ENCODE measurements around the gene SCARF2. TPM values are rescaled to one million over a fixed set of nuclear protein-coding genes. Genes with fewer than 3 reads are reported as not detected.
"Not testable (repeated sequence)": the region's sequence is repeated elsewhere in the genome, so short reads cannot be mapped to it uniquely, and the experiment has no call there.

SCARF2 gene
- total RNA-seq, 1 donor, result 15.5 TPM

DNA sequence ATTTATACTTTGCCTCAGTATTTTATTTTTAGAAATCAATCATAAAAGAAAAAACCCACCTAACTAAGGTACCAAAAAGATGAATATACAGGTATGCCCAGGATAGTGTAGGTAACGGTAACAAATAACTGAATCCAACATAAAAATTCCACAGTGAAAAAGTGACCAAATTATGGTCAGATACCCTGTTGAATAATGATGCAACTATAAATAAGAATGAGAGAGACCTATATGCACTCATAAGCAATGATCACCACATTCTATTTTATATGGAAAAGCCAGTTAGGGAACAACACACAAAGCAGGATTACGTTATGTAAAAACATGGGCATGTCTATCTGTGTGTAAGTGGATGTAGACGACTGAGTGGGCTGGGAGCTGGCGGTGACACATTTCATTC lies 50.7 kb downstream of the SCARF2 start:
- no peak for DNase-seq (ENCODE audit: low read depth)
- TF ChIP-seq CTCF (IDR thresholded peaks at IDR 0.05; ENCODE audit: insufficient read depth, low read depth, low read length), result no peak

DNA sequence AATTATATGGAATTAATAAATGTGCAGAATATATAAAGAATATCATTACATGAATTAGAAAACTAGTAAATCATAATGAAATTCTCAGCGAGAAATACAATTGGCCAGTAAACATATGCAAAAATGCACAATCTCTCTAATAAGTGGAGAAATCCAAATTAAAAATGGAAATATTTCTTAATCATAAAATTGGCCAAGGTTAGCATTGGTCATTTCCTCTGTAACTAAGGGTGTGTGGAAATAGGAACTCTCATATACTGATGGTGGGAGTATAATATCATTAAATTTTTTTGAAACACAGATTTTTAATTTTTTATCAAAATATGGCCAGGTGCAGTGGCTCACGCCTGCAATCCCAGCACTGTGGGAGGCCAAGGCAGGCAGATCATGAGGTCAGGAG lies 51.3 kb downstream of the SCARF2 start:
- DNase-seq (ENCODE audit: low read depth), result no peak
- no peak for TF ChIP-seq CTCF (IDR thresholded peaks at IDR 0.05; ENCODE audit: insufficient read depth, low read depth, low read length)
- H3K4me3 ChIP-seq (ENCODE audit: low read depth, low read length), result no peak overlapping the region

More for the DNA sequence above, 50.7 kb downstream of the SCARF2 start:
- H3K4me3 ChIP-seq (ENCODE audit: low read depth, low read length), result no peak overlapping the region

DNA sequence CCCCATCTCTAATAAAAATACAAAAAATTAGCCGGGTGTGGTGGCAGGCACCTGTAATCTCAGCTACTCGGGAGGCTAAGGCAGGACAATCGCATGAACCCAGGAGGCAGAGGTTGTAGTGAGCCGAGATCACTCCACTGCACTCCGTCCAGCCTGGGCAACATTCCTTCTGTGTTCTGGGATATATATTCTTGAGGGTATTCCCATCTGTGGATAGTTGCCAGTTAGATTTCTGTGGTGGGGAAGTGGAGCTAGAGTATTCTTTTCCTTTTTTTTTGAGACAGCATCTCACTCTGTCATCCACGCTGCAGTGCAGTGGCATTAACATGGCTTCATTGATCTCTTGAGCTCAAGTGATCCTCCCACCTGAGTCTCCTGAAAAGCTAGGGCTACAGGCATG lies 52.8 kb downstream of the SCARF2 start:
- H3K4me3 ChIP-seq (ENCODE audit: low read depth, low read length), result no peak overlapping the region
- no peak for TF ChIP-seq CTCF (IDR thresholded peaks at IDR 0.05; ENCODE audit: insufficient read depth, low read depth, low read length)
- DNase-seq (ENCODE audit: low read depth), result no peak

DNA sequence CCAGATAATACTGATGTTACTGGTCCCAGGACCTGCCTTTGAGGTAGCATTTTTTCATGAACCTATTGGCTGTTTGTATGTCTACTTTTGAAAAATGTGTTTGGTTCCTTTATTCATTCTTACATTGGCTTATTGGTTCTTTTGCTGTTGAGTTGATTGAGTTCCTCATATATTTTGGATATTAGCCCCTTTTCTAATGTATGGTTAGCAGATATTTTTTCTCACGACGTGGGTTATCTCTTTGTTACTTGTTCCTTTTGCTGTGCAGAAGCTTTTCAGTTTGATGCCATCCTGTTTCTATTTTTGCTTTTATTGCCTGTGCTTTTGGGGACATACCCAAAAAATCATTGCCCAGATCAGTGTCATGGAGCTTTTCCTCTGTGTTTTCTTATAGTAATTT lies 53.5 kb downstream of the SCARF2 start:
- no peak overlapping the region for H3K4me3 ChIP-seq (ENCODE audit: low read depth, low read length)
- TF ChIP-seq CTCF (IDR thresholded peaks at IDR 0.05; ENCODE audit: insufficient read depth, low read depth, low read length), result no peak
- no peak for DNase-seq (ENCODE audit: low read depth)

DNA sequence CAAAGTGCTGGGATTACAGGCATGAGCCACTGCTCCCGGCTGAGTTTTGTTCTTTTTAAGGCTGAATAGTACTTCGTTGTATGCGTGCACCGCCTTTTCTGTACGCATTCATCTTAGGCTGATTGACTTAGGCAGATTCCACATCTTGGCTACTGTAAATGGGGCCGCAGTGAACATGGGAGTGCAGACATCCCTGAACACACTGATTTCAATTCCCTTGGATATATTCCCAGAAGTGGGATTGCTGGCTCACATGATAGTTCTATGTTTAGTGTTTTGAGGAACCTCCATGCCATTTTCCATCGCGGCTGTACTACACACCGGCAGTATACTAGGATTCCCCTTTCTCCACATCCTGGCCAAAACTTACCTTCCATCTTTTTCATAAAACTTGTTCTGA lies 54.1 kb downstream of the SCARF2 start:
- H3K4me3 ChIP-seq (ENCODE audit: low read depth, low read length), result no peak overlapping the region
- DNase-seq (ENCODE audit: low read depth), result no peak

GRCh38 chr22:20380486-20380885 lies 57.1 kb downstream of the SCARF2 start:
- DNase-seq (ENCODE audit: low read depth), result no peak
- no peak for TF ChIP-seq CTCF (IDR thresholded peaks at IDR 0.05; ENCODE audit: insufficient read depth, low read depth, low read length)
- H3K4me3 ChIP-seq (ENCODE audit: low read depth, low read length), result no peak overlapping the region

More for the DNA sequence above, 54.1 kb downstream of the SCARF2 start:
- TF ChIP-seq CTCF (IDR thresholded peaks at IDR 0.05; ENCODE audit: insufficient read depth, low read depth, low read length), result no peak

DNA sequence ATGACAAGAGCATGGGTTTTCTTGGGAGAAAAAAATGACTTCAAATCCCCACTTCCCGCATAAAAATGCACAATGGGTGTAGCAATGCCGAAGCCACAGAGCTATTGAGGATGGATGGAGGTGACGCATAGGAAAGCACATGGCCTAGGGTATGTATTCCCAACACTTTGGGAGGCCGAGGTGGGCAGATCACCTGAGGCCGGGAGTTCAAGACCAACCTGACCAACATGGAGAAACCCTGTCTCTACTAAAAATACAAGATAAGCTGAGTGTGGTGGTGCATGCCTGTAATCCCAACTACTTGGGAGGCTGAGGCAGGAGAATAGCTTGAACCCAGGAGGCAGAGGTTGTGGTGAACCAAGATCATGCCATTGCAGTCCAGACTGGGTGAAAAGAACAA lies 58.9 kb downstream of the SCARF2 start:
- DNase-seq (ENCODE audit: low read depth); H3K4me3 ChIP-seq (ENCODE audit: low read depth, low read length): not testable (repeated sequence)

All from fibroblast of villous mesenchyme (primary cell).